Trophoblast cell (in vitro differentiated cells and primary cell): ENCODE measurements around the gene TMA7.

Experiments
- DNase-seq, 2 donors: peaks; one replicate each; pipeline ENCODE4 v3.0.0-alpha.2; 2016
- H2AFZ ChIP-seq: 2 replicates; pipeline ENCODE4 v1.6.1; 2013; ENCODE audit warnings: low read length, moderate library complexity, mild to moderate bottlenecking; ENCODE audit not compliant: insufficient read depth, poor library complexity
- H2AK5ac ChIP-seq: 2 replicates; pipeline ENCODE4 v1.6.1; 2013; ENCODE audit warnings: mild to moderate bottlenecking, low read length
- H2BK120ac ChIP-seq: 2 replicates; pipeline ENCODE4 v1.6.1; 2013; ENCODE audit warnings: low read length, mild to moderate bottlenecking, moderate library complexity; ENCODE audit not compliant: insufficient read depth, poor library complexity
- H2BK12ac ChIP-seq: 2 replicates; pipeline ENCODE4 v1.6.1; 2013; ENCODE audit warnings: mild to moderate bottlenecking, low read length, moderate library complexity
- H2BK5ac ChIP-seq: 2 replicates; pipeline ENCODE4 v1.6.1; 2013; ENCODE audit warnings: low read length, low read depth, moderate library complexity, mild to moderate bottlenecking; ENCODE audit not compliant: poor library complexity
- H3K14ac ChIP-seq: 2 replicates; pipeline ENCODE4 v1.6.1; 2013; ENCODE audit warnings: mild to moderate bottlenecking, low read length
- H3K18ac ChIP-seq: 2 replicates; pipeline ENCODE4 v1.6.1; 2013; ENCODE audit warnings: mild to moderate bottlenecking, low read length
- H3K23ac ChIP-seq: 2 replicates; pipeline ENCODE4 v1.6.1; 2013; ENCODE audit warnings: low read length
- H3K27ac ChIP-seq: 2 replicates; pipeline ENCODE4 v1.5.1; 2013; ENCODE audit warnings: low read depth, mild to moderate bottlenecking, inconsistent platforms, low read length, moderate library complexity
- H3K27me3 ChIP-seq: 2 replicates; pipeline ENCODE4 v1.6.1; 2013; ENCODE audit warnings: inconsistent platforms, mild to moderate bottlenecking, low read length, moderate library complexity; ENCODE audit not compliant: insufficient read depth
- H3K36me3 ChIP-seq, 2 experiments: 1 replicate in 1 of 2; 2 replicates in 1 of 2; pipeline ENCODE4 v1.6.1; 2013; ENCODE audit warnings: low read length in 2 of 2, mild to moderate bottlenecking in 2 of 2, moderate library complexity in 1 of 2; ENCODE audit not compliant: insufficient read depth in 2 of 2, control insufficient read depth in 1 of 2
- H3K4ac ChIP-seq: 2 replicates; pipeline ENCODE4 v1.6.1; 2013; ENCODE audit warnings: low read depth, mild to moderate bottlenecking, low read length, moderate library complexity
- H3K4me1 ChIP-seq, 2 experiments: 1 replicate in 1 of 2; 2 replicates in 1 of 2; pipeline ENCODE4 v1.6.1; 2013; ENCODE audit warnings: low read length in 2 of 2, mild to moderate bottlenecking in 2 of 2, moderate library complexity in 1 of 2; ENCODE audit not compliant: insufficient read depth in 2 of 2, control insufficient read depth in 1 of 2
- H3K4me2 ChIP-seq: 2 replicates; pipeline ENCODE4 v1.6.1; 2013; ENCODE audit warnings: inconsistent platforms, mild to moderate bottlenecking, low read length, moderate library complexity
- H3K4me3 ChIP-seq: 2 replicates; pipeline ENCODE4 v1.5.1; 2013; ENCODE audit warnings: mild to moderate bottlenecking, low read depth, low read length, inconsistent platforms
- H3K79me1 ChIP-seq: one replicate; pipeline ENCODE4 v1.6.1; 2013; ENCODE audit warnings: low read length
- H3K79me2 ChIP-seq: 2 replicates; pipeline ENCODE4 v1.6.1; 2013; ENCODE audit warnings: low read length, mild to moderate bottlenecking; ENCODE audit not compliant: control insufficient read depth, insufficient read depth, poor library complexity
- H3K9ac ChIP-seq: 2 replicates; pipeline ENCODE4 v1.6.1; 2013; ENCODE audit warnings: mild to moderate bottlenecking, low read length
- H3K9me3 ChIP-seq: 2 replicates; pipeline ENCODE4 v1.6.1; 2013; ENCODE audit warnings: low read depth, mild to moderate bottlenecking, control low read depth, inconsistent platforms, low read length; ENCODE audit not compliant: insufficient read depth
- H4K12ac ChIP-seq: 2 replicates; pipeline ENCODE4 v1.6.1; 2013; ENCODE audit warnings: low read depth, mild to moderate bottlenecking, low read length, moderate library complexity
- H4K8ac ChIP-seq: 2 replicates; pipeline ENCODE4 v1.6.1; 2013; ENCODE audit warnings: low read depth, mild to moderate bottlenecking, low read length, moderate library complexity
- H4K91ac ChIP-seq: one replicate; pipeline ENCODE4 v1.6.1; 2013; ENCODE audit warnings: low read depth, mild to moderate bottlenecking, low read length, moderate library complexity
- WGBS: extraction: QIAGEN DNeasy Blood & Tissue Kit; methylation state at CpG from one replicate; pipeline ENCODE4 v1.1.7; 2013; ENCODE audit warnings: missing lambda C conversion rate; ENCODE audit not compliant: insufficient read length, insufficient coverage; ENCODE audit errors: extremely low coverage; 5-methylcytosine and 5-hydroxymethylcytosine counted together

Gene TMA7

DNA sequence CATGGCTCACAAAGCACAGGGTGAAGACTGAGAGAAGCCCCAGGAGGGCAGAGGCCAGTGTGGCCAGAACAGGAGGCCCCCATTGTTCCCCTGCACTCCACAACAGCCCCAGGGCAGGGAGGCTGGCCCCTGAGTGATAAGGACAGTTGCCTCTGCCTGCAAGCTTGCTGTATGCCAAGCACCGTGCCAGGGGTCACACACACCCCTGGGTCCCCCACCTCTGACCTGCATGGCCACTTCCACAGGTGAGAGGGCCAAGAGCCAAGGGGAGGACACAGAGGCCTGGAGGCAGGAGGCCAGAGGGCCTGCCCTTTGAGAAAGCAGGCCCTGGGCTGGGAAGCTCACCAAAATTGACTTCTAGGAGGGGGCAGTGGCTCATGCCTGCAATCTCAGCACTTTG is 30.2 kb downstream of the TMA7 start:
- Histone ChIP-seq H3K27ac (peak overlapping the region; percentile 9), H3K79me2 (peaks cover 10% of the 10 kb centered on the region), H4K91ac (no peak overlapping the region), H2BK12ac (no peak overlapping the region), H2BK120ac (no peak overlapping the region), H2AFZ (no peak overlapping the region), H3K18ac (peak overlapping the region; percentile 13), H3K4me3 (no peak overlapping the region), H2BK5ac (no peak overlapping the region), H3K79me1 (peaks cover 21% of the 10 kb centered on the region), H3K4me1 (peaks cover 15 to 24% of the 10 kb centered on the region in 2 experiments), H3K27me3 (no peaks in the 10 kb centered on the region), H3K9ac (no peak overlapping the region), H3K23ac (no peak overlapping the region), H4K8ac (no peak overlapping the region), H2AK5ac (no peak overlapping the region), H3K9me3 (no peaks in the 10 kb centered on the region), H4K12ac (no peak overlapping the region), H3K36me3 (peaks cover 33 to 35% of the 10 kb centered on the region in 2 experiments), H3K4ac (peak overlapping the region; percentile 12), H3K4me2 (no peak overlapping the region), H3K14ac (no peak overlapping the region)
- no peak for DNase-seq
- no CpG with 5 or more reads among the region's 1 CpG for WGBS

DNA sequence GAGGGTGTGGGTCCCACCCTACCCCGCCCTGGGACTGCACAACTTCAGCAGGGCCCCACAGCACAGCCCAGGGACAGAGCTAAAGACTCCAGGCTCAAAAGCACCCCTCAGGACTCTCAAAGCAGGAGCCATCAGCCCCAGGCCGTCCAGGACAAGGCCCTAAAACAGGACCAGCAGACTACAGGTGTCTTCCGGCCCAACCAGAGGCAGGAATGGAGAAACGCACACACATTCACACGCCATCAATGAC is 32.5 kb downstream of the TMA7 start:
- H3K4me1 ChIP-seq, result peaks cover 9 to 17% of the 10 kb centered on the region in 2 experiments
- H3K4me3 ChIP-seq, result peak overlapping the region; percentile 75
- peak overlapping the region; percentile 34 for H2BK5ac ChIP-seq
- H3K4me2 ChIP-seq, result peak overlapping the region; percentile 85
- H4K91ac ChIP-seq, result peak overlapping the region; percentile 87
- peak overlapping the region; percentile 39 for H2BK12ac ChIP-seq
- H2AK5ac ChIP-seq, result peak overlapping the region; percentile 28
- peaks cover 4% of the 10 kb centered on the region for H3K79me2 ChIP-seq
- peak overlapping the region; percentile 88 for H4K8ac ChIP-seq
- H3K4ac ChIP-seq, result peak overlapping the region; percentile 66
- H4K12ac ChIP-seq, result peak overlapping the region; percentile 68
- no peak overlapping the region for H3K23ac ChIP-seq
- H3K9me3 ChIP-seq, result no peaks in the 10 kb centered on the region
- no CpG with 5 or more reads among the region's 5 CpGs for WGBS
- peak overlapping the region; percentile 14 for H3K9ac ChIP-seq
- H2AFZ ChIP-seq, result peak overlapping the region; percentile 38
- H3K14ac ChIP-seq, result peak overlapping the region; percentile 54
- H3K27me3 ChIP-seq, result no peaks in the 10 kb centered on the region
- peak in 1 of 2 donors; percentile 73 for DNase-seq
- H2BK120ac ChIP-seq, result peak overlapping the region; percentile 62
- peaks cover 29 to 33% of the 10 kb centered on the region in 2 experiments for H3K36me3 ChIP-seq
- peak overlapping the region; percentile 67 for H3K27ac ChIP-seq
- H3K79me1 ChIP-seq, result peaks cover 12% of the 10 kb centered on the region
- peak overlapping the region; percentile 91 for H3K18ac ChIP-seq

DNA sequence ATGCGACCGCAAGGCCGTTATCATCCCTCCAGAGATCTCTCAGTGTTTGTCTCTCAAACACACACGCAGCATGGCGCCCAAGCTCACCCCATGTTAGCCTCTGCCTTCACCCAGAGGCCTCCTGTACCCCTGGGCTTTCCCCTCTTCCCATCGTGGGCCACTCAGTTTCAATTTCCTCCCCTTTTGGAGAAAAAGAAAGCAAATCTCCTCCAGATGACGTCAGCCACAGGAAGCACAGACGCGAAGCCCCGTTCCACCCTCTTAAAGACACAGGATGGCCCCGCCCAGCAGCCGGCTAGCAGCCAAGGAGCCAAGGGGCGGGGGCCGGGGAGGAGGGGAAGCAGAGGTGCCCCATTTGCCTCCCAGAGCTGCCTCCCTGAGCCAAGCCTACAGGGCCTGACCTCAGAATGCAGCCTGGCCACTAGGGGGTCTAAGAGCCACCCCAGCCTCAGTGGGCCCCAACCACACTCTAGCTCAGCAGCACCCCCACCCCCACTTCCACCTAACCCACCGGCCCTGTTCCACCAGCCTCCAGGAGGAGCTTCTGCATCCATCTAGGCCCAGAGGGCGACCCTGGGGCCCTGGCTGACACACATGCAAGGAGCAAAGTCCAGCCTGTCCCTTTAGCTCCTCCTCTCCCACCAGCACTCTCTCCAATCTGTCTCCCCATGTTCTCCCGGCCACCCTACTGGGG is 33.0 kb downstream of the TMA7 start:
- H3K79me1 ChIP-seq, result peaks cover 12% of the 10 kb centered on the region
- peak overlapping the region; percentile 55 for H2AFZ ChIP-seq
- no peak overlapping the region for H3K23ac ChIP-seq
- H3K4me3 ChIP-seq, result peak overlapping the region; percentile 75
- peak overlapping the region; percentile 39 for H2BK12ac ChIP-seq
- H3K9me3 ChIP-seq, result no peaks in the 10 kb centered on the region
- H4K91ac ChIP-seq, result peak overlapping the region; percentile 87
- H3K4me1 ChIP-seq, result peaks cover 9 to 17% of the 10 kb centered on the region in 2 experiments
- H4K8ac ChIP-seq, result peak overlapping the region; percentile 88
- H2BK5ac ChIP-seq, result peak overlapping the region; percentile 34
- H3K14ac ChIP-seq, result peak overlapping the region; percentile 54
- peak overlapping the region; percentile 85 for H3K4me2 ChIP-seq
- H3K27me3 ChIP-seq, result no peaks in the 10 kb centered on the region
- H3K18ac ChIP-seq, result peak overlapping the region; percentile 91
- DNase-seq, result peak; percentile 86 to 89
- H3K79me2 ChIP-seq, result peaks cover 4% of the 10 kb centered on the region
- WGBS, result no CpG with 5 or more reads among the region's 17 CpGs
- peak overlapping the region; percentile 62 for H2BK120ac ChIP-seq
- H3K36me3 ChIP-seq, result peaks cover 26 to 29% of the 10 kb centered on the region in 2 experiments
- H2AK5ac ChIP-seq, result peak overlapping the region; percentile 28
- peak overlapping the region; percentile 14 for H3K9ac ChIP-seq
- peak overlapping the region; percentile 68 for H4K12ac ChIP-seq
- H3K27ac ChIP-seq, result peak overlapping the region; percentile 67
- H3K4ac ChIP-seq, result peak overlapping the region; percentile 66

DNA sequence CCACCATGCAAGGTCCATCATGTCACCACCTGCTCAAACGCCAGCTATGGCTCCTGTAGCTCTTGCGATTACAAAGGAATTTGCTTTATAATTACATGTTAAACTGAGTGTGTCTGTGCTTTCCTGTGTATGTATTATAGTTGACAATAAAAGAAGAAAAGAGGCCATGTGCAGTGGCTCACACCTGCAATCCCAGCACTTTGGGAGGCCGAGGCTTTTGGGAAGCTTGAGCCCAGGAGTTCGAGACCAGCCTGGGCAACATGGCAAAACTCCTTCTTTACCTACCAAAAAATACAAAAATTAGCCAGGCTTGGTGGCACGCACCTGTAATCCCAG is 33.5 kb downstream of the TMA7 start:
- Histone ChIP-seq H2BK120ac (no peak overlapping the region), H3K79me1 (peaks cover 12% of the 10 kb centered on the region), H3K9ac (no peak overlapping the region), H3K27ac (peak overlapping the region; percentile 67), H2BK5ac (no peak overlapping the region), H2BK12ac (no peak overlapping the region), H4K12ac (no peak overlapping the region), H2AFZ (peak overlapping the region; percentile 55), H3K9me3 (no peaks in the 10 kb centered on the region), H4K91ac (peak overlapping the region; percentile 15), H3K36me3 (peaks cover 23 to 24% of the 10 kb centered on the region in 2 experiments), H3K4ac (no peak overlapping the region), H3K14ac (no peak overlapping the region), H4K8ac (peak overlapping the region; percentile 88), H3K18ac (no peak overlapping the region), H3K23ac (no peak overlapping the region), H3K79me2 (peaks cover 4% of the 10 kb centered on the region), H3K4me3 (no peak overlapping the region), H3K4me1 (peaks cover 9 to 17% of the 10 kb centered on the region in 2 experiments), H3K4me2 (peak overlapping the region; percentile 85), H3K27me3 (no peaks in the 10 kb centered on the region), H2AK5ac (no peak overlapping the region)
- no peak for DNase-seq
- WGBS, result no CpG with 5 or more reads among the region's 5 CpGs
